GM12892 (cell line): ENCODE measurements around the gene PREX1.

ENCODE experiments used
- POLR2A ChIP-seq: IDR thresholded peaks from 2 replicates; pipeline ENCODE4 v1.6.1; 2011; ENCODE audit warnings: low read depth, low read length, control low read depth
- POLR2AphosphoS5 ChIP-seq: IDR thresholded peaks from 2 replicates; pipeline ENCODE4 v1.6.1; 2011; ENCODE audit warnings: low read depth, low read length, control low read depth

DNA sequence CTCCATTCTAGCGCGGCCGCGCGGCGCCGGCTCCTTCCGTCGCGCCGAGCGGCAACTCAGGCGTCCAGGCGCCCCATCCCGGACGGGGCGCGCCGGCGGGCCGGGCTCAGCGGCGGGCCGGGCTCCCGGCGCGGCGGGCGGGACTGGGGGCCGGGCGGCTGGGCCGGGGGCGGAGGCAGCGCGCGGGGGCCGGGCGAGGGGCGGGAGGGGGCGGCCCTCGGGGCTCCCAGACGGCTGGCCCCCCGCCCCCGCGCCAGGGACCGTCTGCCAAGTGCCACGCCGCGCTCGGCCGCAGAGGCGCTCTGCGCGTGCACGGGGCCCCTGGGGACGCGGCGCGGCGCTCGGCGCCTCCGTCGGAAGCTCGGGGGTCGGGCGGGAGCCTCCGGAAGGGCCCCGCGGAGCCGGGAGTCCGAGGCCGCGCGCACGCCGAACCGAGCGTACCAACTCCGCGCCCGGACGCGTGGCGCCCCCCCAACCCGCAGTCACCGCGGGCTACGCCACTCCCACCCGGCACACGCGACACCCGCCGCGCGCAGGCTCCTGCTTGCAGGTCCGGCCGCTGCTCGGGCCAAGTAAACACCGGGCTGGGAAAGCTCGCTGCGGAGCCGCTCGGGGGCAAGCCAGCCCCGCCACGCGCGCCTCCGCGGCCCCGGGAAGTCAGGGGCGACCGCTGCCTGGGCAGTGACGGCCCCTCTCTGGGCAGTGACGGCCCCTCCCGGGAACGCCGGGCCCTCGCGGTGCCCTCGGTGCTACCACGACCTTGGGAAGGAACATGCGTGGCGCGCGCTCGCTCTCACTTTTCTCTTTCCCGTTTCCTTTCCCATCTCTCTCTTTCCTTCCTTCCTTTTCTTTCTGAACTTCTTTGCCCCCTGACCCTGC is at the start of gene PREX1:
- TF ChIP-seq POLR2A = peak; percentile 62; the same call in 1 of the 2 replicates
- TF ChIP-seq POLR2AphosphoS5 = 0 out of 2 replicates have a peak, but pooled peaks have one; percentile 24
